K562 (cell line): ENCODE measurements around the gene ADGRB3.

ENCODE experiments used
- DACH1 ChIP-seq: fragments of 450-650 bp; IDR thresholded peaks from 2 replicates; pipeline ENCODE4 v1.6.1; 2018; ENCODE audit not compliant: partially characterized antibody
- EWSR1 ChIP-seq: fragments of 450-650 bp; IDR thresholded peaks from 2 replicates; pipeline ENCODE4 v1.6.1; 2018; ENCODE audit warnings: borderline replicate concordance, mild to moderate bottlenecking, low read depth, moderate library complexity; ENCODE audit not compliant: partially characterized antibody
- EZH2 ChIP-seq: IDR thresholded peaks from 2 replicates; pipeline ENCODE4 v1.6.1; 2012; ENCODE audit warnings: low read depth, mild to moderate bottlenecking, inconsistent platforms, low read length, borderline replicate concordance
- SIX5 ChIP-seq, 2 experiments: IDR thresholded peaks; 2 replicates each; pipeline ENCODE4 v1.6.1; 2011; ENCODE audit warnings: low read length in 2 of 2, borderline replicate concordance in 1 of 2, low read depth in 1 of 2, mild to moderate bottlenecking in 1 of 2, moderate library complexity in 1 of 2; ENCODE audit not compliant: insufficient read depth in 1 of 2
- SP1 ChIP-seq: sonication (generic); formaldehyde crosslinking; IDR thresholded peaks from 2 replicates; pipeline ENCODE4 v1.8.1; 2022; ENCODE audit warnings: mild to moderate bottlenecking, missing genetic modification reagents
- U2AF2 ChIP-seq: fragments of 200-400 bp; formaldehyde crosslinking; optimal IDR thresholded peaks from 2 replicates; pipeline ENCODE3; 2017; ENCODE audit warnings: low read depth, mild to moderate bottlenecking, low read length
- ZBTB7A ChIP-seq: IDR thresholded peaks from 2 replicates; pipeline ENCODE4 v1.6.1; 2011; ENCODE audit warnings: low read depth, mild to moderate bottlenecking, low read length, moderate library complexity, borderline replicate concordance; ENCODE audit not compliant: control insufficient read depth
- ZNF717 ChIP-seq: fragments of 250-450 bp; sonication (Bioruptor Pico); IDR thresholded peaks from 2 replicates; pipeline ENCODE4 v1.5.0; 2021
- ZSCAN32 ChIP-seq: fragments of 450-650 bp; formaldehyde crosslinking; IDR thresholded peaks from 2 replicates; pipeline ENCODE4 v1.4.0; 2020; ENCODE audit warnings: mild to moderate bottlenecking, moderate library complexity
- TF ChIP-seq, protein P1 (sequence below): sonication (generic); formaldehyde crosslinking; IDR thresholded peaks from 2 replicates; pipeline ENCODE4 v1.9.0; 2022; ENCODE audit warnings: mild to moderate bottlenecking, missing genetic modification reagents
- TF ChIP-seq, protein P2 (sequence below): sonication (generic); formaldehyde crosslinking; IDR thresholded peaks from 2 replicates; pipeline ENCODE4 v1.8.1; 2022; ENCODE audit warnings: missing genetic modification reagents
- TF ChIP-seq, protein P3 (sequence below): fragments of 250-450 bp; sonication (Bioruptor Pico); IDR thresholded peaks from 2 replicates; pipeline ENCODE4 v1.8.0; 2021; ENCODE audit warnings: moderate library complexity, mild to moderate bottlenecking, inconsistent platforms
- TF ChIP-seq, protein P4 (sequence below): fragments of 250-450 bp; sonication (Bioruptor Pico); IDR thresholded peaks from 2 replicates; pipeline ENCODE4 v1.5.0; 2020; ENCODE audit warnings: mild to moderate bottlenecking, borderline replicate concordance

DNA sequence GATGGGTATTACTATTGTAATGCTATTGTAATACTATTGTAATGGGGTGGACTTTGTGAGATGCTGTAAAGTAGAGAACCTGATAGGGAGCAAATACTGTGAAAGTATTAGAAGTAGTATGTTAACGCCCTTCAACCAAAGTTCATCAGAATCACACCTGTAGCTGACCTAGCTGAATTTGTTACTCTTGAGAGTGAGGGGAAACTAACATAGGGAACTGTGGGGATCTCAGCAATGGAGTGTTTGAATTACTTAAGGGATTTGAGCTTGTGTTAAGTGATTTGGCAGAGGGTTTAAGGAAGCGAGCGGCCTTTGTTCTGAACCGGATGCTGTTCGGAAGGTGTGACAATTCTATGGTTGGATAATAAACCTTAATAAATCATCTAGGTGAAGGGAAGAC, 312.6 kb downstream of the ADGRB3 start:
- TF ChIP-seq, protein P1, sequence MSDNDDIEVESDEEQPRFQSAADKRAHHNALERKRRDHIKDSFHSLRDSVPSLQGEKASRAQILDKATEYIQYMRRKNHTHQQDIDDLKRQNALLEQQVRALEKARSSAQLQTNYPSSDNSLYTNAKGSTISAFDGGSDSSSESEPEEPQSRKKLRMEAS (CRISPR knock-in tag): no peak
- TF ChIP-seq U2AF2 (no peak), DACH1 (no peak), EWSR1 (no peak), SP1 (CRISPR knock-in tag) (no peak), ZSCAN32 (CRISPR knock-in tag) (no peak), EZH2 (no peak), ZBTB7A (no peak), ZNF717 (CRISPR knock-in tag) (no peak), SIX5 (IDR thresholded peaks at IDR 0.05; ENCODE audit: borderline replicate concordance in 1 of 2, insufficient read depth in 1 of 2, low read depth in 1 of 2, low read length in 2 of 2) (no peak)
- TF ChIP-seq, protein P2, sequence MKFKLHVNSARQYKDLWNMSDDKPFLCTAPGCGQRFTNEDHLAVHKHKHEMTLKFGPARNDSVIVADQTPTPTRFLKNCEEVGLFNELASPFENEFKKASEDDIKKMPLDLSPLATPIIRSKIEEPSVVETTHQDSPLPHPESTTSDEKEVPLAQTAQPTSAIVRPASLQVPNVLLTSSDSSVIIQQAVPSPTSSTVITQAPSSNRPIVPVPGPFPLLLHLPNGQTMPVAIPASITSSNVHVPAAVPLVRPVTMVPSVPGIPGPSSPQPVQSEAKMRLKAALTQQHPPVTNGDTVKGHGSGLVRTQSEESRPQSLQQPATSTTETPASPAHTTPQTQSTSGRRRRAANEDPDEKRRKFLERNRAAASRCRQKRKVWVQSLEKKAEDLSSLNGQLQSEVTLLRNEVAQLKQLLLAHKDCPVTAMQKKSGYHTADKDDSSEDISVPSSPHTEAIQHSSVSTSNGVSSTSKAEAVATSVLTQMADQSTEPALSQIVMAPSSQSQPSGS (CRISPR knock-in tag): no peak
- TF ChIP-seq, protein P3, sequence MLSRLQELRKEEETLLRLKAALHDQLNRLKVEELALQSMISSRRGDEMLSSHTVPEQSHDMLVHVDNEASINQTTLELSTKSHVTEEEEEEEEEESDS (CRISPR knock-in tag): no peak
- TF ChIP-seq, protein P4, sequence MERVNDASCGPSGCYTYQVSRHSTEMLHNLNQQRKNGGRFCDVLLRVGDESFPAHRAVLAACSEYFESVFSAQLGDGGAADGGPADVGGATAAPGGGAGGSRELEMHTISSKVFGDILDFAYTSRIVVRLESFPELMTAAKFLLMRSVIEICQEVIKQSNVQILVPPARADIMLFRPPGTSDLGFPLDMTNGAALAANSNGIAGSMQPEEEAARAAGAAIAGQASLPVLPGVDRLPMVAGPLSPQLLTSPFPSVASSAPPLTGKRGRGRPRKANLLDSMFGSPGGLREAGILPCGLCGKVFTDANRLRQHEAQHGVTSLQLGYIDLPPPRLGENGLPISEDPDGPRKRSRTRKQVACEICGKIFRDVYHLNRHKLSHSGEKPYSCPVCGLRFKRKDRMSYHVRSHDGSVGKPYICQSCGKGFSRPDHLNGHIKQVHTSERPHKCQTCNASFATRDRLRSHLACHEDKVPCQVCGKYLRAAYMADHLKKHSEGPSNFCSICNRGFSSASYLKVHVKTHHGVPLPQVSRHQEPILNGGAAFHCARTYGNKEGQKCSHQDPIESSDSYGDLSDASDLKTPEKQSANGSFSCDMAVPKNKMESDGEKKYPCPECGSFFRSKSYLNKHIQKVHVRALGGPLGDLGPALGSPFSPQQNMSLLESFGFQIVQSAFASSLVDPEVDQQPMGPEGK (CRISPR knock-in tag): no peak
